Breast epithelium (tissue), 4 donors: ENCODE data around the gene EIF4G1. TPM values are rescaled to one million over a fixed set of nuclear protein-coding genes. Genes with fewer than 3 reads are reported as not detected.

Experiments used
- DNase-seq, 2 donors: peaks; one replicate each; pipeline ENCODE4 v3.0.0-alpha.2; 2019; ENCODE audit warnings: low spot score in 2 of 2
- H3K27ac ChIP-seq, 2 donors: fragments of 200-600 bp; sonication (generic) in 1 of 2; one replicate each; pipeline ENCODE4 v1.5.1; 2016 to 2019; ENCODE audit warnings: mild to moderate bottlenecking in 1 of 2
- H3K27me3 ChIP-seq, 2 donors: fragments of 200-600 bp; sonication (generic) in 1 of 2; one replicate each; pipeline versions ENCODE4 v1.5.1 to v1.6.0; 2017 to 2019; ENCODE audit warnings: control low read depth in 1 of 2, mild to moderate bottlenecking in 1 of 2
- H3K36me3 ChIP-seq: fragments of 200-600 bp; one replicate; pipeline ENCODE4 v1.5.1; 2019
- H3K4me1 ChIP-seq, 2 donors: fragments of 200-600 bp; sonication (generic); one replicate each; pipeline ENCODE4 v1.5.1; 2016 to 2019; ENCODE audit warnings: control low read depth in 1 of 2
- H3K4me3 ChIP-seq, 3 donors: fragments of 200-600 bp; sonication (generic); 1 replicate in 2 of 3; 2 replicates in 1 of 3; pipeline ENCODE4 v1.5.1; 2016 to 2019; ENCODE audit warnings: mild to moderate bottlenecking in 3 of 3, moderate library complexity in 2 of 3
- H3K9me3 ChIP-seq, 2 donors: fragments of 200-600 bp; sonication (generic) in 1 of 2; one replicate each; pipeline ENCODE4 v1.5.1; 2016 to 2019; ENCODE audit warnings: control low read depth in 1 of 2
- POLR2A ChIP-seq: fragments of 450-650 bp; IDR thresholded peaks from one replicate; pipeline ENCODE4 v1.6.1; 2016; ENCODE audit warnings: antibody characterized with exemption, mild to moderate bottlenecking, moderate library complexity
- POLR2AphosphoS5 ChIP-seq, 3 donors: sonication (generic); formaldehyde crosslinking; IDR thresholded peaks; one replicate each; pipeline ENCODE4 v1.6.1; 2017; ENCODE audit warnings: antibody characterized with exemption in 3 of 3
- intact Hi-C: fragments of 100-400 bp; cut with DNase I; formaldehyde crosslinking; loops from one replicate; pipeline ENCODE4 v1.15.1; 2023; ENCODE audit warnings: low total_unique reads
- total RNA-seq, 3 donors: library from RNA; depleted of rRNA; stranded (reverse); fragments of >200 nt; gene quantifications; one replicate each; pipeline ENCODE4 v1.1.0, GENCODE V29; 2016
- TF ChIP-seq, protein P1 (sequence below), 3 donors: fragments of 450-650 bp; IDR thresholded peaks; one replicate each; pipeline ENCODE4 v1.5.1; 2016 to 2017; ENCODE audit warnings: antibody characterized with exemption in 3 of 3, mild to moderate bottlenecking in 3 of 3, moderate library complexity in 3 of 3

The EIF4G1 gene
- total RNA-seq, 3 donors from 2014 or later: 168 to 202 (median 196) TPM

GRCh38 chr3:184351511-184352148 is 37.2 kb downstream of the EIF4G1 start:
- DNase-seq: no peak
- TF ChIP-seq, protein P1, sequence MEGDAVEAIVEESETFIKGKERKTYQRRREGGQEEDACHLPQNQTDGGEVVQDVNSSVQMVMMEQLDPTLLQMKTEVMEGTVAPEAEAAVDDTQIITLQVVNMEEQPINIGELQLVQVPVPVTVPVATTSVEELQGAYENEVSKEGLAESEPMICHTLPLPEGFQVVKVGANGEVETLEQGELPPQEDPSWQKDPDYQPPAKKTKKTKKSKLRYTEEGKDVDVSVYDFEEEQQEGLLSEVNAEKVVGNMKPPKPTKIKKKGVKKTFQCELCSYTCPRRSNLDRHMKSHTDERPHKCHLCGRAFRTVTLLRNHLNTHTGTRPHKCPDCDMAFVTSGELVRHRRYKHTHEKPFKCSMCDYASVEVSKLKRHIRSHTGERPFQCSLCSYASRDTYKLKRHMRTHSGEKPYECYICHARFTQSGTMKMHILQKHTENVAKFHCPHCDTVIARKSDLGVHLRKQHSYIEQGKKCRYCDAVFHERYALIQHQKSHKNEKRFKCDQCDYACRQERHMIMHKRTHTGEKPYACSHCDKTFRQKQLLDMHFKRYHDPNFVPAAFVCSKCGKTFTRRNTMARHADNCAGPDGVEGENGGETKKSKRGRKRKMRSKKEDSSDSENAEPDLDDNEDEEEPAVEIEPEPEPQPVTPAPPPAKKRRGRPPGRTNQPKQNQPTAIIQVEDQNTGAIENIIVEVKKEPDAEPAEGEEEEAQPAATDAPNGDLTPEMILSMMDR (IDR thresholded peaks at IDR 0.05): no peak
- TF ChIP-seq POLR2A: no peak
- TF ChIP-seq POLR2AphosphoS5 (IDR thresholded peaks at IDR 0.05): no peak
- Histone ChIP-seq H3K27me3 (no peaks in the 10 kb centered on the region), H3K27ac (no peak overlapping the region), H3K4me1 (no peaks in the 10 kb centered on the region), H3K36me3 (no peaks in the 10 kb centered on the region), H3K4me3 (no peak overlapping the region), H3K9me3 (no peaks in the 10 kb centered on the region)
- intact Hi-C loops: loop anchor here (2.0 kb wide), 1 partner anchor 57 kb away; no protein-coding TSS in a partner anchor

GRCh38 chr3:184352149-184352785 is 37.9 kb downstream of the EIF4G1 start:
- no peak overlapping the region for H3K4me3 ChIP-seq
- DNase-seq: no peak
- H3K27ac ChIP-seq: peak overlapping the region in 1 of 2 donors; percentile 23
- H3K36me3 ChIP-seq: no peaks in the 10 kb centered on the region
- H3K27me3 ChIP-seq: no peaks in the 10 kb centered on the region
- intact Hi-C loops: no loop called here
- H3K4me1 ChIP-seq: no peaks in the 10 kb centered on the region
- TF ChIP-seq POLR2AphosphoS5 (IDR thresholded peaks at IDR 0.05) (no peak), POLR2A (no peak)
- TF ChIP-seq, protein P1 (IDR thresholded peaks at IDR 0.05): no peak
- H3K9me3 ChIP-seq: no peaks in the 10 kb centered on the region

GRCh38 chr3:184352897-184353545 is 38.6 kb downstream of the EIF4G1 start:
- H3K4me3 ChIP-seq: no peak overlapping the region
- no peaks in the 10 kb centered on the region for H3K27me3 ChIP-seq
- H3K9me3 ChIP-seq: no peaks in the 10 kb centered on the region
- TF ChIP-seq POLR2AphosphoS5 (IDR thresholded peaks at IDR 0.05): no peak
- TF ChIP-seq, protein P1 (IDR thresholded peaks at IDR 0.05): no peak
- no peak for TF ChIP-seq POLR2A
- no peak overlapping the region for H3K27ac ChIP-seq
- no peaks in the 10 kb centered on the region for H3K4me1 ChIP-seq
- intact Hi-C loops: no loop called here
- no peak for DNase-seq
- no peaks in the 10 kb centered on the region for H3K36me3 ChIP-seq

- TF ChIP-seq POLR2A: no peak
- TF ChIP-seq POLR2AphosphoS5 (IDR thresholded peaks at IDR 0.05): no peak
- TF ChIP-seq, protein P1 (IDR thresholded peaks at IDR 0.05): no peak
- no peak overlapping the region for H3K27ac ChIP-seq
- no peaks in the 10 kb centered on the region for H3K36me3 ChIP-seq
- H3K27me3 ChIP-seq: no peaks in the 10 kb centered on the region
- intact Hi-C loops: no loop called here
- DNase-seq: no peak
- H3K4me3 ChIP-seq: no peak overlapping the region
- no peaks in the 10 kb centered on the region for H3K4me1 ChIP-seq
- H3K9me3 ChIP-seq: no peaks in the 10 kb centered on the region
Measured at GRCh38 chr3:184353546-184353941, 39.1 kb downstream of the EIF4G1 start.
